Neural cell (in vitro differentiated cells): ENCODE data around the gene FHL2. TPM values are rescaled to one million over a fixed set of nuclear protein-coding genes. Genes with fewer than 3 reads are reported as not detected.

Experiments
- H2AFZ ChIP-seq: fragments of 200-600, 300-800 bp; sonication (generic), shearing (Covaris generic); 2 replicates; pipeline ENCODE4 v1.6.0; 2014; ENCODE audit warnings: low read depth, mild to moderate bottlenecking, antibody characterized with exemption, low read length, moderate library complexity
- H3F3A ChIP-seq: fragments of 200-600 bp; shearing (Covaris generic); 2 replicates; pipeline ENCODE4 v1.6.1; 2016; ENCODE audit warnings: mild to moderate bottlenecking, moderate library complexity, mixed read lengths, antibody characterized with exemption, low read length; ENCODE audit not compliant: insufficient read depth, poor library complexity, severe bottlenecking
- H3K27ac ChIP-seq: fragments of 200-600, 300-800 bp; sonication (generic), shearing (Covaris generic); 2 replicates; pipeline ENCODE4 v1.5.1; 2014; ENCODE audit warnings: mild to moderate bottlenecking, low read length, moderate library complexity
- H3K27me3 ChIP-seq: fragments of 300-800, 200-600 bp; sonication (generic), shearing (Covaris generic); 2 replicates; pipeline ENCODE4 v1.6.0; 2014; ENCODE audit warnings: mild to moderate bottlenecking, low read depth, low read length, moderate library complexity; ENCODE audit not compliant: insufficient read depth
- H3K36me3 ChIP-seq: fragments of 300-800, 200-600 bp; sonication (generic), shearing (Covaris generic); 2 replicates; pipeline ENCODE4 v1.5.1; 2014; ENCODE audit warnings: mild to moderate bottlenecking, antibody characterized with exemption, low read length, moderate library complexity; ENCODE audit not compliant: insufficient read depth
- H3K4me2 ChIP-seq: fragments of 300-800, 200-600 bp; sonication (generic), shearing (Covaris generic); 2 replicates; pipeline ENCODE4 v1.6.0; 2014; ENCODE audit warnings: mild to moderate bottlenecking, low read length
- H3K4me3 ChIP-seq: fragments of 300-800, 200-600 bp; sonication (generic), shearing (Covaris generic); 2 replicates; pipeline ENCODE4 v1.5.1; 2014; ENCODE audit warnings: mild to moderate bottlenecking, low read length, moderate library complexity
- H3K79me2 ChIP-seq: fragments of 200-600 bp; shearing (Covaris generic); replicated peaks from 2 replicates; pipeline ENCODE4 v1.6.0; 2014; ENCODE audit warnings: mild to moderate bottlenecking, low read length, moderate library complexity; ENCODE audit not compliant: insufficient read depth
- H3K9ac ChIP-seq: fragments of 300-800, 200-600 bp; sonication (generic), shearing (Covaris generic); 2 replicates; pipeline ENCODE4 v1.6.1; 2016; ENCODE audit warnings: mild to moderate bottlenecking, low read length, mixed read lengths
- H3K9me2 ChIP-seq: fragments of 200-600 bp; shearing (Covaris generic); 2 replicates; pipeline ENCODE4 v1.6.1; 2016; ENCODE audit warnings: mild to moderate bottlenecking, low read length, mixed read lengths; ENCODE audit not compliant: insufficient read depth
- H3K9me3 ChIP-seq: fragments of 200-600, 300-800 bp; sonication (generic), shearing (Covaris generic); 2 replicates; pipeline ENCODE4 v1.6.1; 2016; ENCODE audit warnings: mild to moderate bottlenecking, mixed run types, low read length, moderate library complexity, mixed read lengths
- H4K20me1 ChIP-seq: fragments of 200-600 bp; shearing (Covaris generic); 2 replicates; pipeline ENCODE4 v1.6.1; 2016; ENCODE audit warnings: mild to moderate bottlenecking, mixed run types; ENCODE audit not compliant: insufficient read depth
- CTCF ChIP-seq: fragments of 450-650 bp; IDR thresholded peaks from 2 replicates; pipeline ENCODE4 v1.5.1; 2014; ENCODE audit warnings: antibody characterized with exemption, mild to moderate bottlenecking, moderate library complexity; ENCODE audit not compliant: poor library complexity, severe bottlenecking
- EP300 ChIP-seq: fragments of 450-650 bp; conservative IDR thresholded peaks from 2 replicates; pipeline ENCODE4 v1.6.1; 2014; ENCODE audit warnings: antibody characterized with exemption, mild to moderate bottlenecking, moderate library complexity; ENCODE audit not compliant: poor library complexity, severe bottlenecking
- EZH2 ChIP-seq: fragments of 200-600, 300-800 bp; shearing (Covaris generic), sonication (generic); IDR thresholded peaks from 2 replicates; pipeline ENCODE4 v1.6.1; 2014; ENCODE audit warnings: antibody characterized with exemption, low read length, borderline replicate concordance, mild to moderate bottlenecking; ENCODE audit not compliant: insufficient read depth, poor library complexity, severe bottlenecking
- MXI1 ChIP-seq: fragments of 450-650 bp; conservative IDR thresholded peaks from 2 replicates; pipeline ENCODE4 v1.6.1; 2014; ENCODE audit warnings: antibody characterized with exemption, mild to moderate bottlenecking; ENCODE audit not compliant: poor library complexity, severe bottlenecking
- POLR2AphosphoS5 ChIP-seq: IDR thresholded peaks from 2 replicates; pipeline ENCODE4 v1.6.1; 2012
- RAD21 ChIP-seq: fragments of 450-650 bp; conservative IDR thresholded peaks from 2 replicates; pipeline ENCODE4 v1.6.1; 2014; ENCODE audit warnings: antibody characterized with exemption, mild to moderate bottlenecking, moderate library complexity
- REST ChIP-seq: IDR thresholded peaks from 2 replicates; pipeline ENCODE4 v1.6.1; 2012; ENCODE audit warnings: borderline replicate concordance
- SMC3 ChIP-seq: fragments of 450-650 bp; conservative IDR thresholded peaks from 2 replicates; pipeline ENCODE4 v1.6.1; 2014; ENCODE audit warnings: antibody characterized with exemption, mild to moderate bottlenecking, moderate library complexity; ENCODE audit not compliant: poor library complexity
- TAF1 ChIP-seq: IDR thresholded peaks from 2 replicates; pipeline ENCODE4 v1.6.1; 2012; ENCODE audit warnings: low read depth
- polyA plus RNA-seq: library from polyadenylated mRNA; depleted of rRNA; stranded (reverse); fragments of >200 nt; gene quantifications from 2 replicates; pipeline ENCODE4 v1.2.3, GENCODE V29; 2014

Gene FHL2
- polyA plus RNA-seq, 1 donor from 2014 or later, result 3.5 TPM

GRCh38 chr2:105402809-105403208 is 4.0 kb upstream of the FHL2 start:
- no peak overlapping the region for H3K4me3 ChIP-seq
- H3K4me2 ChIP-seq, result no peak overlapping the region
- H3K27ac ChIP-seq, result no peak overlapping the region
- no peaks in the 10 kb centered on the region for H3F3A ChIP-seq
- H3K9ac ChIP-seq, result no peak overlapping the region
- TF ChIP-seq MXI1, result no peak
- no peak for TF ChIP-seq TAF1
- no peak for TF ChIP-seq EZH2
- TF ChIP-seq RAD21, result no peak
- TF ChIP-seq REST, result no peak
- TF ChIP-seq CTCF, result no peak
- TF ChIP-seq EP300, result no peak
- TF ChIP-seq SMC3, result no peak
- TF ChIP-seq POLR2AphosphoS5, result no peak
- H3K27me3 ChIP-seq, result peaks cover 15% of the 10 kb centered on the region
- H4K20me1 ChIP-seq, result no peaks in the 10 kb centered on the region
- no peak overlapping the region for H2AFZ ChIP-seq
- H3K9me3 ChIP-seq, result no peaks in the 10 kb centered on the region
- no peaks in the 10 kb centered on the region for H3K79me2 ChIP-seq
- H3K36me3 ChIP-seq, result no peaks in the 10 kb centered on the region
- H3K9me2 ChIP-seq, result no peaks in the 10 kb centered on the region

- no peaks in the 10 kb centered on the region for H3K36me3 ChIP-seq
- H3F3A ChIP-seq, result no peaks in the 10 kb centered on the region
- no peak overlapping the region for H2AFZ ChIP-seq
- H3K9me2 ChIP-seq, result no peaks in the 10 kb centered on the region
- H3K27ac ChIP-seq, result no peak overlapping the region
- H3K4me2 ChIP-seq, result no peak overlapping the region
- H3K4me3 ChIP-seq, result no peak overlapping the region
- H4K20me1 ChIP-seq, result no peaks in the 10 kb centered on the region
- TF ChIP-seq MXI1 (no peak), EP300 (no peak), POLR2AphosphoS5 (no peak)
- peaks cover 23% of the 10 kb centered on the region for H3K27me3 ChIP-seq
- no peak overlapping the region for H3K9ac ChIP-seq
- H3K9me3 ChIP-seq, result no peaks in the 10 kb centered on the region
- no peaks in the 10 kb centered on the region for H3K79me2 ChIP-seq
Measured at GRCh38 chr2:105401867-105402266, 3.0 kb upstream of the FHL2 start.

GRCh38 chr2:105400138-105400540 is 1.3 kb upstream of the FHL2 start:
- Histone ChIP-seq H3K27ac (no peak overlapping the region), H3K9me2 (no peaks in the 10 kb centered on the region), H3K9ac (no peak overlapping the region), H3F3A (no peaks in the 10 kb centered on the region), H2AFZ (no peak overlapping the region), H3K36me3 (no peaks in the 10 kb centered on the region), H3K79me2 (no peaks in the 10 kb centered on the region), H3K27me3 (peaks cover 23% of the 10 kb centered on the region), H3K9me3 (no peaks in the 10 kb centered on the region), H4K20me1 (no peaks in the 10 kb centered on the region), H3K4me2 (no peak overlapping the region), H3K4me3 (no peak overlapping the region)
- TF ChIP-seq EP300, result no peak
- no peak for TF ChIP-seq CTCF
- TF ChIP-seq REST, result no peak
- TF ChIP-seq POLR2AphosphoS5, result no peak
- no peak for TF ChIP-seq TAF1
- no peak for TF ChIP-seq EZH2
- TF ChIP-seq RAD21, result no peak
- TF ChIP-seq SMC3, result no peak
- no peak for TF ChIP-seq MXI1
